Right lobe of liver (tissue), 6 donors: ENCODE data around the gene CHRM4. TPM values are rescaled to one million over a fixed set of nuclear protein-coding genes. Genes with fewer than 3 reads are reported as not detected.

ENCODE experiments used
- ATAC-seq, 4 donors: fragments of 200-7000 bp; cut with Tn5 transposase; one replicate each; pipeline ENCODE4 v1.9.1; 2020; ENCODE audit warnings: mild to moderate bottlenecking in 4 of 4, moderate library complexity in 4 of 4
- DNase-seq, 3 donors: peaks; one replicate each; pipeline ENCODE4 v3.0.0-alpha.2; 2020
- H3K27ac ChIP-seq, 3 donors: fragments of 200-600 bp; one replicate each; pipeline ENCODE4 v1.8.0; 2022
- H3K27me3 ChIP-seq, 2 donors: fragments of 200-600 bp; one replicate each; pipeline ENCODE4 v1.8.0; 2022
- H3K36me3 ChIP-seq, 4 donors: fragments of 200-600 bp; sonication (generic) in 1 of 4; one replicate each; pipeline versions ENCODE4 v1.5.1 to v1.8.0; 2017 to 2022; ENCODE audit warnings: control low read depth in 1 of 4
- H3K4me1 ChIP-seq, 4 donors: fragments of 200-600 bp; sonication (generic) in 1 of 4; one replicate each; pipeline versions ENCODE4 v1.5.1 to v1.8.0; 2017 to 2022; ENCODE audit warnings: control low read depth in 1 of 4
- H3K4me3 ChIP-seq, 3 donors: fragments of 200-600 bp; one replicate each; pipeline ENCODE4 v1.8.0; 2022
- H3K9me3 ChIP-seq, 4 donors: fragments of 200-600 bp; sonication (generic) in 1 of 4; one replicate each; pipeline versions ENCODE4 v1.5.1 to v1.8.0; 2017 to 2022; ENCODE audit warnings: control low read depth in 1 of 4
- CTCF ChIP-seq, 4 donors: fragments of 200-600 bp in 3 of 4; fragments of 450-650 bp in 1 of 4; IDR thresholded peaks; one replicate each; pipeline versions ENCODE4 v1.5.1 to v1.8.0; 2016 to 2022; ENCODE audit warnings: antibody characterized with exemption in 4 of 4, mild to moderate bottlenecking in 2 of 4
- POLR2A ChIP-seq: fragments of 450-650 bp; IDR thresholded peaks from one replicate; pipeline ENCODE4 v1.6.1; 2017; ENCODE audit warnings: antibody characterized with exemption, mild to moderate bottlenecking
- WGBS: methylation state at CpG from one replicate; pipeline ENCODE4 v1.1.6; 2018; ENCODE audit warnings: low coverage, low lambda C conversion rate; ENCODE audit not compliant: insufficient coverage; ENCODE audit errors: missing lambda C conversion rate; 5-methylcytosine and 5-hydroxymethylcytosine counted together
- intact Hi-C, 2 donors: fragments of 100-400 bp; cut with DNase I; formaldehyde crosslinking; loops; one replicate each; pipeline versions ENCODE4 v1.11.2 to v1.14.1; 2022
- total RNA-seq, 6 experiments: library from RNA; depleted of rRNA in 2 of 6; stranded (reverse); fragments of >200 nt in 2 of 6; fragmentation: NEBNext Ultra II Directional in 3 of 6; extraction: Animal tissue kit (Norgen Biotek cat#: 25700) in 3 of 6; gene quantifications; one replicate each; pipeline versions ENCODE4 v1.1.0 to v1.2.4, GENCODE V29; 2016 to 2023
- donor health status: DM: no; HTN: yes; CAD: no.
- donor health status: DM: no; HTN: no; CAD: no.
- donor health status: DM: no; HTN: no; CAD: no.
- donor health status: DM: no; HTN: yes; CAD: no.
- donor health status: DM: no; HTN: yes; CAD: no.

The CHRM4 gene
- total RNA-seq, 6 experiments from 2014 or later: not detected

DNA sequence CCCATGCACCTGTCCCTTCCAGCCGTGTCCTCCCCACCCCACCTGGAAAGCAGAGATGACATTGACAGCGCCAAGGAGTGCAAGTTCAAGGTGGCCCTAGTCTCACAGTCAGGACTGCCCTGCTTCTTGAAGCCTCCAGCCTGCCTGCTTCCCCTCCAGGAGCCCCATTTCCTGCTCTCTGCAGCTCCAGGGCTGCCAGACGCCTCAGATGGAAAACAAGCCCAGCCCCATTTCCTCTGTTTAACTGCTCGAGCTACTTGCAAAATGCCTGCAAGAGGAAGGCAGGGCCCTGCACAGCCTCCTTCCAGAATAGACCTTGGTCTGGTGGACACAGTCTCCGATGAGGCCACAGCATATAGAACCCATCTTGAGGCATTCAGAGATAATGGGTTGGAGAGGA lies 49.3 kb downstream of the CHRM4 start:
- Histone ChIP-seq H3K36me3 (no peaks in the 10 kb centered on the region), H3K4me3 (no peak overlapping the region), H3K27ac (peak overlapping the region in 1 of 3 donors; percentile 26), H3K9me3 (no peaks in the 10 kb centered on the region), H3K27me3 (no peaks in the 10 kb centered on the region), H3K4me1 (no peaks in the 10 kb centered on the region)
- intact Hi-C loops: no loop called here
- DNase-seq (no peak), ATAC-seq (peak; percentile 2 to 43 (median 8))
- 52% methylated on average over 3 of the region's 5 CpGs for WGBS
- TF ChIP-seq CTCF (IDR thresholded peaks at IDR 0.05): no peak
- no peak for TF ChIP-seq POLR2A

GRCh38 chr11:46341454-46341853 lies 50.1 kb downstream of the CHRM4 start:
- no peaks in the 10 kb centered on the region for H3K4me1 ChIP-seq
- H3K9me3 ChIP-seq: no peaks in the 10 kb centered on the region
- no peaks in the 10 kb centered on the region for H3K36me3 ChIP-seq
- no peak for TF ChIP-seq CTCF (IDR thresholded peaks at IDR 0.05)
- no peak for TF ChIP-seq POLR2A
- no peak for DNase-seq
- WGBS: 60% methylated on average over 1 of the region's 3 CpGs
- intact Hi-C loops: no loop called here
- H3K4me3 ChIP-seq: no peak overlapping the region
- no peak for ATAC-seq
- H3K27ac ChIP-seq: no peak overlapping the region
- no peaks in the 10 kb centered on the region for H3K27me3 ChIP-seq

GRCh38 chr11:46339816-46340215 lies 51.8 kb downstream of the CHRM4 start:
- TF ChIP-seq POLR2A (no peak), CTCF (IDR thresholded peaks at IDR 0.05) (no peak)
- DNase-seq (no peak), ATAC-seq (no peak)
- 67% methylated on average over 1 of the region's 2 CpGs for WGBS
- H3K27me3 ChIP-seq: no peaks in the 10 kb centered on the region
- H3K27ac ChIP-seq: no peak overlapping the region
- no peaks in the 10 kb centered on the region for H3K9me3 ChIP-seq
- H3K4me3 ChIP-seq: no peak overlapping the region
- no peaks in the 10 kb centered on the region for H3K36me3 ChIP-seq
- intact Hi-C loops: no loop called here
- no peaks in the 10 kb centered on the region for H3K4me1 ChIP-seq

GRCh38 chr11:46338988-46339666 lies 52.4 kb downstream of the CHRM4 start:
- intact Hi-C loops: no loop called here
- TF ChIP-seq POLR2A: no peak
- TF ChIP-seq CTCF (IDR thresholded peaks at IDR 0.05): no peak
- H3K27me3 ChIP-seq: no peaks in the 10 kb centered on the region
- peak overlapping the region in 1 of 3 donors; percentile 11 for H3K27ac ChIP-seq
- ATAC-seq: peak; percentile 29 to 33 (median 30)
- 19% methylated on average over 6 of the region's 16 CpGs for WGBS
- H3K9me3 ChIP-seq: no peaks in the 10 kb centered on the region
- no peaks in the 10 kb centered on the region for H3K36me3 ChIP-seq
- H3K4me1 ChIP-seq: no peaks in the 10 kb centered on the region
- no peak for DNase-seq
- H3K4me3 ChIP-seq: no peak overlapping the region
